SK-N-SH treated with all-trans-retinoic acid at 6 μM for 48 hours (cell line): ENCODE results near the gene SLC44A5.

Experiments
- ARNTL ChIP-seq: fragments of 450-650 bp; formaldehyde crosslinking; IDR thresholded peaks from 2 replicates; pipeline ENCODE4 v1.5.0; 2020; ENCODE audit warnings: low read depth, mild to moderate bottlenecking, moderate library complexity, borderline replicate concordance
- BACH2 ChIP-seq: fragments of 250-450 bp; sonication (Bioruptor Pico); IDR thresholded peaks from 2 replicates; pipeline ENCODE4 v1.9.0; 2021; ENCODE audit warnings: mild to moderate bottlenecking, borderline replicate concordance
- ESRRG ChIP-seq: fragments of 250-450 bp; sonication (Bioruptor Pico); IDR thresholded peaks from 2 replicates; pipeline ENCODE4 v1.6.1; 2021; ENCODE audit warnings: mild to moderate bottlenecking
- RARB ChIP-seq: fragments of 250-450 bp; sonication (Bioruptor Pico); IDR thresholded peaks from 2 replicates; pipeline ENCODE4 v1.8.0; 2021; ENCODE audit warnings: mild to moderate bottlenecking, moderate library complexity
- ZC3H10 ChIP-seq: fragments of 250-450 bp; sonication (Bioruptor Pico); IDR thresholded peaks from 2 replicates; pipeline ENCODE4 v1.5.1; 2021; ENCODE audit warnings: mild to moderate bottlenecking, moderate library complexity
- ZFP3 ChIP-seq: fragments of 250-450 bp; sonication (Bioruptor Pico); IDR thresholded peaks from 2 replicates; pipeline ENCODE4 v1.5.0; 2020; ENCODE audit warnings: mild to moderate bottlenecking, moderate library complexity
- ZFP30 ChIP-seq: fragments of 450-650 bp; formaldehyde crosslinking; IDR thresholded peaks from 2 replicates; pipeline ENCODE4 v1.5.0; 2022; ENCODE audit warnings: mild to moderate bottlenecking, moderate library complexity
- ZNF70 ChIP-seq: fragments of 450-650 bp; formaldehyde crosslinking; IDR thresholded peaks from 2 replicates; pipeline ENCODE4 v1.5.0; 2020; ENCODE audit warnings: mild to moderate bottlenecking, moderate library complexity
- TF ChIP-seq, protein P1 (sequence below): fragments of 250-450 bp; sonication (Bioruptor Pico); IDR thresholded peaks from 2 replicates; pipeline ENCODE4 v1.5.1; 2021; ENCODE audit warnings: mild to moderate bottlenecking, moderate library complexity
- TF ChIP-seq, protein P2 (sequence below): fragments of 250-450 bp; sonication (Bioruptor Pico); IDR thresholded peaks from 2 replicates; pipeline ENCODE4 v1.8.0; 2020; ENCODE audit warnings: mild to moderate bottlenecking, moderate library complexity, borderline replicate concordance
- TF ChIP-seq, protein P3 (sequence below): fragments of 250-450 bp; sonication (Bioruptor Pico); IDR thresholded peaks from 2 replicates; pipeline ENCODE4 v1.5.0; 2020; ENCODE audit warnings: mild to moderate bottlenecking, moderate library complexity

DNA sequence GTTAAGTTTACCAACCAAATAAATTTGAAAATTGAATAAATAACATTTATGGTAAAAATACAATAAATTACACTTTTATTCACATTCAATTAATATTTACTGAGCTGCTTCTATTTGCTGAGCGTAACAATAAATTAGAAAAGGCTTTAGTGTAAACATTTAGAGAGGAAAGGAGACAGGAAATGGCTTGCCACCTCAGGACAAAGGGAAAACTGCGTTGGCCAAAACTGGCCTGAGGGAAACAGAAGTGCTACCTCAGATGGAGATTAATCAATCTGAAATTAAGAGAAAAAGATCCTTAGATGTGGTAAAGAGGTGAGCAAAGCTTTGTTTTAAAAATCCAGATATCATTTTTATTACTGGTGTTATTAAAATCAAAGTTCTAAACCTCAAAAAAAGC, 128.0 kb downstream of the SLC44A5 start:
- TF ChIP-seq, protein P1, sequence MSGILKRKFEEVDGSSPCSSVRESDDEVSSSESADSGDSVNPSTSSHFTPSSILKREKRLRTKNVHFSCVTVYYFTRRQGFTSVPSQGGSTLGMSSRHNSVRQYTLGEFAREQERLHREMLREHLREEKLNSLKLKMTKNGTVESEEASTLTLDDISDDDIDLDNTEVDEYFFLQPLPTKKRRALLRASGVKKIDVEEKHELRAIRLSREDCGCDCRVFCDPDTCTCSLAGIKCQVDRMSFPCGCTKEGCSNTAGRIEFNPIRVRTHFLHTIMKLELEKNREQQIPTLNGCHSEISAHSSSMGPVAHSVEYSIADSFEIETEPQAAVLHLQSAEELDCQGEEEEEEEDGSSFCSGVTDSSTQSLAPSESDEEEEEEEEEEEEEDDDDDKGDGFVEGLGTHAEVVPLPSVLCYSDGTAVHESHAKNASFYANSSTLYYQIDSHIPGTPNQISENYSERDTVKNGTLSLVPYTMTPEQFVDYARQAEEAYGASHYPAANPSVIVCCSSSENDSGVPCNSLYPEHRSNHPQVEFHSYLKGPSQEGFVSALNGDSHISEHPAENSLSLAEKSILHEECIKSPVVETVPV (CRISPR knock-in tag) = no peak
- no peak for TF ChIP-seq RARB (CRISPR knock-in tag)
- TF ChIP-seq, protein P2, sequence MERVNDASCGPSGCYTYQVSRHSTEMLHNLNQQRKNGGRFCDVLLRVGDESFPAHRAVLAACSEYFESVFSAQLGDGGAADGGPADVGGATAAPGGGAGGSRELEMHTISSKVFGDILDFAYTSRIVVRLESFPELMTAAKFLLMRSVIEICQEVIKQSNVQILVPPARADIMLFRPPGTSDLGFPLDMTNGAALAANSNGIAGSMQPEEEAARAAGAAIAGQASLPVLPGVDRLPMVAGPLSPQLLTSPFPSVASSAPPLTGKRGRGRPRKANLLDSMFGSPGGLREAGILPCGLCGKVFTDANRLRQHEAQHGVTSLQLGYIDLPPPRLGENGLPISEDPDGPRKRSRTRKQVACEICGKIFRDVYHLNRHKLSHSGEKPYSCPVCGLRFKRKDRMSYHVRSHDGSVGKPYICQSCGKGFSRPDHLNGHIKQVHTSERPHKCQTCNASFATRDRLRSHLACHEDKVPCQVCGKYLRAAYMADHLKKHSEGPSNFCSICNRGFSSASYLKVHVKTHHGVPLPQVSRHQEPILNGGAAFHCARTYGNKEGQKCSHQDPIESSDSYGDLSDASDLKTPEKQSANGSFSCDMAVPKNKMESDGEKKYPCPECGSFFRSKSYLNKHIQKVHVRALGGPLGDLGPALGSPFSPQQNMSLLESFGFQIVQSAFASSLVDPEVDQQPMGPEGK (CRISPR knock-in tag) = no peak
- no peak for TF ChIP-seq BACH2 (CRISPR knock-in tag)
- TF ChIP-seq ZC3H10 (CRISPR knock-in tag) = no peak
- no peak for TF ChIP-seq ZFP3
- TF ChIP-seq ESRRG (CRISPR knock-in tag) = no peak
- no peak for TF ChIP-seq ZFP30 (CRISPR knock-in tag)
- TF ChIP-seq, protein P3, sequence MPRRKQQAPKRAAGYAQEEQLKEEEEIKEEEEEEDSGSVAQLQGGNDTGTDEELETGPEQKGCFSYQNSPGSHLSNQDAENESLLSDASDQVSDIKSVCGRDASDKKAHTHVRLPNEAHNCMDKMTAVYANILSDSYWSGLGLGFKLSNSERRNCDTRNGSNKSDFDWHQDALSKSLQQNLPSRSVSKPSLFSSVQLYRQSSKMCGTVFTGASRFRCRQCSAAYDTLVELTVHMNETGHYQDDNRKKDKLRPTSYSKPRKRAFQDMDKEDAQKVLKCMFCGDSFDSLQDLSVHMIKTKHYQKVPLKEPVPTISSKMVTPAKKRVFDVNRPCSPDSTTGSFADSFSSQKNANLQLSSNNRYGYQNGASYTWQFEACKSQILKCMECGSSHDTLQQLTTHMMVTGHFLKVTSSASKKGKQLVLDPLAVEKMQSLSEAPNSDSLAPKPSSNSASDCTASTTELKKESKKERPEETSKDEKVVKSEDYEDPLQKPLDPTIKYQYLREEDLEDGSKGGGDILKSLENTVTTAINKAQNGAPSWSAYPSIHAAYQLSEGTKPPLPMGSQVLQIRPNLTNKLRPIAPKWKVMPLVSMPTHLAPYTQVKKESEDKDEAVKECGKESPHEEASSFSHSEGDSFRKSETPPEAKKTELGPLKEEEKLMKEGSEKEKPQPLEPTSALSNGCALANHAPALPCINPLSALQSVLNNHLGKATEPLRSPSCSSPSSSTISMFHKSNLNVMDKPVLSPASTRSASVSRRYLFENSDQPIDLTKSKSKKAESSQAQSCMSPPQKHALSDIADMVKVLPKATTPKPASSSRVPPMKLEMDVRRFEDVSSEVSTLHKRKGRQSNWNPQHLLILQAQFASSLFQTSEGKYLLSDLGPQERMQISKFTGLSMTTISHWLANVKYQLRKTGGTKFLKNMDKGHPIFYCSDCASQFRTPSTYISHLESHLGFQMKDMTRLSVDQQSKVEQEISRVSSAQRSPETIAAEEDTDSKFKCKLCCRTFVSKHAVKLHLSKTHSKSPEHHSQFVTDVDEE (CRISPR knock-in tag) = no peak
- TF ChIP-seq ARNTL = no peak
- no peak for TF ChIP-seq ZNF70 (CRISPR knock-in tag)
